DND-41 (cell line): ENCODE results near the gene CCN6.
"Not testable (repeated sequence)": the region's sequence is repeated elsewhere in the genome, so short reads cannot be mapped to it uniquely, and the experiment has no call there.

Experiments
- ATAC-seq: fragments of 200-7000 bp; cut with Tn5 transposase; 3 replicates; pipeline ENCODE4 v1.9.1; 2021; ENCODE audit warnings: low read depth; ENCODE audit not compliant: insufficient read depth
- DNase-seq: peaks from one replicate; pipeline ENCODE4 v3.0.0-alpha.2; 2020
- H2AFZ ChIP-seq: 2 replicates; pipeline ENCODE4 v1.6.0; 2012; ENCODE audit warnings: low read depth, low read length
- H3K27ac ChIP-seq: 2 replicates; pipeline ENCODE4 v1.5.1; 2012; ENCODE audit warnings: low read length, inconsistent platforms
- H3K27me3 ChIP-seq: fragments of 200-600 bp; sonication (generic); 2 replicates; pipeline ENCODE4 v1.6.0; 2012; ENCODE audit warnings: low read length, mild to moderate bottlenecking, inconsistent platforms; ENCODE audit not compliant: insufficient read depth, poor library complexity
- H3K36me3 ChIP-seq: 2 replicates; pipeline ENCODE4 v1.5.1; 2012; ENCODE audit warnings: low read length, inconsistent platforms; ENCODE audit not compliant: insufficient read depth
- H3K4me1 ChIP-seq: 2 replicates; pipeline ENCODE4 v1.5.1; 2012; ENCODE audit warnings: mild to moderate bottlenecking, low read length; ENCODE audit not compliant: insufficient read depth
- H3K4me2 ChIP-seq: 2 replicates; pipeline ENCODE4 v1.6.0; 2012; ENCODE audit warnings: mild to moderate bottlenecking, moderate library complexity, low read length, inconsistent platforms; ENCODE audit not compliant: insufficient read depth
- H3K4me3 ChIP-seq, 2 experiments: fragments of 200-600 bp in 1 of 2; shearing (Covaris generic) in 1 of 2; 2 replicates each; pipeline ENCODE4 v1.5.1; 2012 to 2016; ENCODE audit warnings: inconsistent platforms in 2 of 2, low read length in 2 of 2, mild to moderate bottlenecking in 2 of 2, low read depth in 1 of 2, moderate library complexity in 1 of 2
- H3K79me2 ChIP-seq: 2 replicates; pipeline ENCODE4 v1.6.0; 2012; ENCODE audit warnings: low read length, inconsistent platforms; ENCODE audit not compliant: insufficient read depth
- H3K9ac ChIP-seq: 2 replicates; pipeline ENCODE4 v1.6.0; 2012; ENCODE audit warnings: low read depth, mild to moderate bottlenecking, inconsistent platforms, low read length, moderate library complexity
- H3K9me3 ChIP-seq: 2 replicates; pipeline ENCODE4 v1.5.1; 2012; ENCODE audit warnings: low read length, moderate library complexity, mild to moderate bottlenecking, inconsistent platforms; ENCODE audit not compliant: insufficient read depth, severe bottlenecking
- H4K20me1 ChIP-seq: 2 replicates; pipeline ENCODE4 v1.6.0; 2012; ENCODE audit warnings: low read length; ENCODE audit not compliant: insufficient read depth
- EZH2 ChIP-seq: IDR thresholded peaks from 3 replicates; pipeline ENCODE4 v1.6.1; 2012; ENCODE audit warnings: borderline replicate concordance, low read depth, mild to moderate bottlenecking, moderate library complexity, low read length, inconsistent platforms; ENCODE audit not compliant: severe bottlenecking
- TF ChIP-seq, protein P1 (sequence below): IDR thresholded peaks from 2 replicates; pipeline ENCODE4 v1.5.1; 2012; ENCODE audit warnings: borderline replicate concordance, low read length, moderate library complexity, mild to moderate bottlenecking; ENCODE audit not compliant: poor library complexity, severe bottlenecking; ENCODE audit errors: extremely low read depth

The CCN6 gene

DNA sequence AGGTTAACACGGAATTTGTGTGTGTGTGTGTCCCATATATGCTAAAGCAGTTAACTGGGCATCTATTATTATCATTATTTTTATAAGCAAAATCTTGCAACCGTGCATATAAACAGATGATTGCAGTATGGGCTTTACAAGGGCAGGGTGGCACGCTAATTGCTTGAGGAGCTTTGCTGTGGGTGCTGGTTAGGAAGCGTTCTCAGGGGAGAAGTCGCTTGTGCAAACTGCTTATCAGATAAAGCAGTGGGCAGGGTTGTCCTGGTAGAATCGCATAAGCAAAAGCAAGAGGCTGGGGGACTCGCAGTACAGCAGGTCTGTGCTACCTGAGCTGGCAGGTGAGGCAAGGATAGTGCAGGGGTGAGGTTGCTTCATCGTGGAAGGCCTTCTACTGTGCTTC is 9.7 kb upstream of the CCN6 start:
- H3K79me2 ChIP-seq: no peaks in the 10 kb centered on the region
- H3K9ac ChIP-seq: no peak overlapping the region
- H3K27me3 ChIP-seq: no peaks in the 10 kb centered on the region
- H2AFZ ChIP-seq: no peak overlapping the region
- no peak for ATAC-seq
- peaks cover 14% of the 10 kb centered on the region for H3K4me1 ChIP-seq
- H3K4me2 ChIP-seq: no peak overlapping the region
- DNase-seq: no peak
- no peak overlapping the region for H3K4me3 ChIP-seq
- H4K20me1 ChIP-seq: no peaks in the 10 kb centered on the region
- H3K27ac ChIP-seq: no peak overlapping the region
- TF ChIP-seq, protein P1, sequence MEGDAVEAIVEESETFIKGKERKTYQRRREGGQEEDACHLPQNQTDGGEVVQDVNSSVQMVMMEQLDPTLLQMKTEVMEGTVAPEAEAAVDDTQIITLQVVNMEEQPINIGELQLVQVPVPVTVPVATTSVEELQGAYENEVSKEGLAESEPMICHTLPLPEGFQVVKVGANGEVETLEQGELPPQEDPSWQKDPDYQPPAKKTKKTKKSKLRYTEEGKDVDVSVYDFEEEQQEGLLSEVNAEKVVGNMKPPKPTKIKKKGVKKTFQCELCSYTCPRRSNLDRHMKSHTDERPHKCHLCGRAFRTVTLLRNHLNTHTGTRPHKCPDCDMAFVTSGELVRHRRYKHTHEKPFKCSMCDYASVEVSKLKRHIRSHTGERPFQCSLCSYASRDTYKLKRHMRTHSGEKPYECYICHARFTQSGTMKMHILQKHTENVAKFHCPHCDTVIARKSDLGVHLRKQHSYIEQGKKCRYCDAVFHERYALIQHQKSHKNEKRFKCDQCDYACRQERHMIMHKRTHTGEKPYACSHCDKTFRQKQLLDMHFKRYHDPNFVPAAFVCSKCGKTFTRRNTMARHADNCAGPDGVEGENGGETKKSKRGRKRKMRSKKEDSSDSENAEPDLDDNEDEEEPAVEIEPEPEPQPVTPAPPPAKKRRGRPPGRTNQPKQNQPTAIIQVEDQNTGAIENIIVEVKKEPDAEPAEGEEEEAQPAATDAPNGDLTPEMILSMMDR: no peak
- TF ChIP-seq EZH2: no peak
- H3K9me3 ChIP-seq: no peaks in the 10 kb centered on the region
- no peaks in the 10 kb centered on the region for H3K36me3 ChIP-seq

DNA sequence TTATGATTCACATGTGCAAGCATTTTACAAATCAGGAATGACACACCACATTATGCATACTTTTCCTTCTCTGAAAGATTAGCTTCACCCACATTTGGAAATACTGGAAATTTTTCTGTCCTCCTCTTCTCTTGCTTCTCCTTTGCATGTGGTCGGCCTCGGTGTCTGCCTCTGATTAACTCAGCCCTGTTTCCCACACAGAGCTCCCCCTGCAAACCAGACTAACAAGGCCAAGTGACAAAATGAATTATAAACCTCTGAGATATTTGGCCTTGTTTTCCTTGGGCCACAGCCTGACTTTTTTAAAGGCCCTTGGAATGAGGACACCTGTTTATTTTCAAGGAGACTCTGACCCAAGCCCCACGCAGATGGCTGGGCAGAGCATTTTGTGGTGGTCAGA is 9.0 kb upstream of the CCN6 start:
- H3K27ac ChIP-seq: no peak overlapping the region
- DNase-seq (no peak), ATAC-seq (no peak)
- H3K9ac ChIP-seq: no peak overlapping the region
- no peak overlapping the region for H3K4me2 ChIP-seq
- H3K27me3 ChIP-seq: no peaks in the 10 kb centered on the region
- H3K4me3 ChIP-seq: no peak overlapping the region
- no peaks in the 10 kb centered on the region for H3K79me2 ChIP-seq
- H3K4me1 ChIP-seq: peaks cover 14% of the 10 kb centered on the region
- H3K36me3 ChIP-seq: no peaks in the 10 kb centered on the region
- TF ChIP-seq, protein P1: no peak
- TF ChIP-seq EZH2: no peak
- no peaks in the 10 kb centered on the region for H3K9me3 ChIP-seq
- no peak overlapping the region for H2AFZ ChIP-seq
- H4K20me1 ChIP-seq: no peaks in the 10 kb centered on the region

DNA sequence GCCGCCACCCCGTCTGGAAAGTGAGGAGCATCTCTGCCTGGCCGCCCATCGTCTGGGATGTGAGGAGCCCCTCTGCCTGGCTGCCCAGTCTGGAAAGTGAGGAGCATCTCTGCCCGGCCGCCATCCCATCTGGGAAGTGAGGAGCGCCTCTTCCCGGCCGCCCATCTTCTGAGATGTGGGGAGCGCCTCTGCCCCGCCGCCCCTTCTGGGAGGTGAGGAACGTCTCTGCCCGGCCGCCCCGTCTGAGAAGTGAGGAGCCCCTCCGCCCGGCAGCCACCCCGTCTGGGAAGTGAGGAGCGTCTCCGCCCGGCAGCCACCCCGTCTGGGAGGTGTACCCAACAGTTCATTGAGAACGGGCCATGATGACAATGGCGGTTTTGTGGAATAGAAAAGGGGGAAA is 6.4 kb upstream of the CCN6 start:
- not testable (repeated sequence) for H3K9ac ChIP-seq, H3K4me3 ChIP-seq, H3K27ac ChIP-seq, H3K36me3 ChIP-seq, DNase-seq, H3K79me2 ChIP-seq, H2AFZ ChIP-seq, H3K9me3 ChIP-seq, H3K4me2 ChIP-seq, ATAC-seq, H4K20me1 ChIP-seq, H3K4me1 ChIP-seq, H3K27me3 ChIP-seq

DNA sequence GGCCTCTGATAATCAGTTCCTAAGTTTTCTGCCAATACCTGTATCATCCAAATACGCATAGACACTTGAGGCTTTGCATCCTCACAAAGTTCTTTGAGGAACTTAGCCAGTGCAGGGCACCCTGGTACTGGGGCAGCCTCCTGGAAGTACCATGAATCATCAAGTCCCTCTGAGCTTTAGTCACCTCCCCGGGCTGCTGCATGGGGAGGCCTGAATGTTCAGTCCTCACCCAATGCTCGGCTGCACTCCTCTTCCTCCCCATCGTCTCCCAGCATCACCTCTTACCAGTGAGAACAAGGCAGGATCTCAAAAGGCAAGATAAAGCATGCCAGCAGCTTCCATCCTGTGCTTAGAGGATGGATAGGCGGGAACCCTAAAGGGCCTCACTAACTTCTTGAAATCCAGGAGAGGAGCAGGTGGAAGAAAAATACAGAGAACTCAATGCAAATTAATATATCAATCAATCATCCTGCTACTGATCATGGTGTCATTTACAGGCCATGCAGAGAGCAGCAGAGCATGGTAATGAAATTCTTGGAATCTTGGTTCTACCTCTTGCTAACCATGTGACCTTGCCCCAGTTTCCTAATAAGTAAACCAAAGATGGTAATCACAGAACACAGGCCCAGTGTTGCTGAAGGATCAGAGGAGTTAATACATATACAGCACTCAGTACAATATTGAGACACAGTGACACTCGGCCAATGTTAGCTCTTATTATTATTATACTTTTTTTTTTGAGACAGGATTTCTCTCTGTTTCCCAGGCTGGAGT is 4.7 kb upstream of the CCN6 start:
- Histone ChIP-seq H3K4me2 (no peak overlapping the region), H3K9ac (no peak overlapping the region), H3K9me3 (no peaks in the 10 kb centered on the region), H3K4me3 (no peak overlapping the region), H3K36me3 (no peaks in the 10 kb centered on the region), H3K79me2 (no peaks in the 10 kb centered on the region), H4K20me1 (no peaks in the 10 kb centered on the region), H3K27ac (no peak overlapping the region), H3K4me1 (no peaks in the 10 kb centered on the region), H2AFZ (no peak overlapping the region), H3K27me3 (no peaks in the 10 kb centered on the region)
- TF ChIP-seq EZH2: no peak
- TF ChIP-seq, protein P1: no peak
- DNase-seq (no peak), ATAC-seq (no peak)
